Measurements from ENCODE around the gene ZNF423.

ZNF423 gene

GRCh38 chr16:49462362-49462988 is 393.4 kb downstream of the ZNF423 start:
- no peak for DNase-seq

GRCh38 chr16:49461517-49461951 is 394.4 kb downstream of the ZNF423 start:
- DNase-seq = no peak

- DNase-seq = no peak
Measured at GRCh38 chr16:49460786-49461470, 395.0 kb downstream of the ZNF423 start.

- no peak for DNase-seq
Measured at GRCh38 chr16:49459953-49460735, 395.8 kb downstream of the ZNF423 start.

- no peak for DNase-seq
Measured at GRCh38 chr16:49458656-49459445, 397.1 kb downstream of the ZNF423 start.

GRCh38 chr16:49458243-49458642 is 397.7 kb downstream of the ZNF423 start:
- no peak for DNase-seq

GRCh38 chr16:49457196-49457595 is 398.7 kb downstream of the ZNF423 start:
- no peak for DNase-seq

- no peak for DNase-seq
Measured at GRCh38 chr16:49456763-49457162, 399.1 kb downstream of the ZNF423 start.

GRCh38 chr16:49455991-49456745 is 399.7 kb downstream of the ZNF423 start:
- no peak for DNase-seq

- DNase-seq = no peak
Measured at GRCh38 chr16:49455181-49455990, 400.5 kb downstream of the ZNF423 start.

GRCh38 chr16:49454426-49455180 is 401.3 kb downstream of the ZNF423 start:
- DNase-seq = no peak

GRCh38 chr16:49453983-49454382 is 401.9 kb downstream of the ZNF423 start:
- DNase-seq = no peak

GRCh38 chr16:49453021-49453420 is 402.9 kb downstream of the ZNF423 start:
- no peak for DNase-seq

- no peak for DNase-seq
Measured at GRCh38 chr16:49452578-49452977, 403.3 kb downstream of the ZNF423 start.

- DNase-seq = no peak
Measured at GRCh38 chr16:49452108-49452507, 403.8 kb downstream of the ZNF423 start.

GRCh38 chr16:49446805-49447204 is 409.1 kb downstream of the ZNF423 start:
- DNase-seq = no peak

- DNase-seq = no peak
Measured at GRCh38 chr16:49443576-49443975, 412.3 kb downstream of the ZNF423 start.

GRCh38 chr16:49442805-49443204 is 413.1 kb downstream of the ZNF423 start:
- no peak for DNase-seq

GRCh38 chr16:49441366-49441780 is 414.5 kb downstream of the ZNF423 start:
- no peak for DNase-seq
